Activated effector memory CD4-positive, alpha-beta T cell treated with anti-CD3 and anti-CD28 coated beads, Interleukin-2, amount 50 U/mL, for 16 hours (primary cell): ENCODE data around the gene ALDH1A2.

Experiments
- DNase-seq: peaks from one replicate; pipeline ENCODE4 v3.0.0-alpha.2; 2020

The ALDH1A2 gene

GRCh38 chr15:57994221-57995049 is 71.1 kb downstream of the ALDH1A2 start:
- no peak for DNase-seq

- no peak for DNase-seq
Measured at GRCh38 chr15:57993409-57994145, 71.9 kb downstream of the ALDH1A2 start.

GRCh38 chr15:57992761-57993355 is 72.7 kb downstream of the ALDH1A2 start:
- DNase-seq, result no peak

- DNase-seq, result no peak
Measured at GRCh38 chr15:57973534-57973933, 92.0 kb downstream of the ALDH1A2 start.

GRCh38 chr15:57972864-57973263 is 92.6 kb downstream of the ALDH1A2 start:
- no peak for DNase-seq

- no peak for DNase-seq
Measured at GRCh38 chr15:57969996-57970395, 95.5 kb downstream of the ALDH1A2 start.

- DNase-seq, result no peak
Measured at GRCh38 chr15:57969355-57969754, 96.2 kb downstream of the ALDH1A2 start.

GRCh38 chr15:57962887-57963286 is 102.6 kb downstream of the ALDH1A2 start:
- DNase-seq, result no peak

- DNase-seq, result no peak
Measured at GRCh38 chr15:57961919-57962318, 103.6 kb downstream of the ALDH1A2 start.

- no peak for DNase-seq
Measured at GRCh38 chr15:57957113-57957512, 108.4 kb downstream of the ALDH1A2 start.

GRCh38 chr15:57953874-57954273 is 111.6 kb downstream of the ALDH1A2 start:
- no peak for DNase-seq

GRCh38 chr15:57951328-57951932 is 114.1 kb downstream of the ALDH1A2 start:
- no peak for DNase-seq

GRCh38 chr15:57950381-57950946 is 115.0 kb downstream of the ALDH1A2 start:
- no peak for DNase-seq

GRCh38 chr15:57949374-57949943 is 116.1 kb downstream of the ALDH1A2 start:
- DNase-seq, result no peak

GRCh38 chr15:57948351-57949289 is 116.9 kb downstream of the ALDH1A2 start:
- no peak for DNase-seq

GRCh38 chr15:57947781-57948180 is 117.7 kb downstream of the ALDH1A2 start:
- no peak for DNase-seq

- DNase-seq, result no peak
Measured at GRCh38 chr15:57947282-57947681, 118.2 kb downstream of the ALDH1A2 start.

GRCh38 chr15:57946491-57947048 is 118.9 kb downstream of the ALDH1A2 start:
- DNase-seq, result no peak

GRCh38 chr15:57945616-57946015 is 119.9 kb downstream of the ALDH1A2 start:
- DNase-seq, result no peak

GRCh38 chr15:57943754-57944420 is 121.6 kb downstream of the ALDH1A2 start:
- DNase-seq, result no peak

GRCh38 chr15:57943171-57943570 is 122.3 kb downstream of the ALDH1A2 start:
- DNase-seq, result no peak
